ENCODE results near the gene MYOZ2. TPM values are rescaled to one million over a fixed set of nuclear protein-coding genes. Genes with fewer than 3 reads are reported as not detected.

The MYOZ2 gene
- total RNA-seq, 1 donor from 2014 or later = not detected

GRCh38 chr4:119111296-119111695 lies 24.3 kb upstream of the MYOZ2 start:
- no peaks in the 10 kb centered on the region for H3K9me3 Mint-ChIP-seq
- Histone ChIP-seq H3K4me1 (no peaks in the 10 kb centered on the region), H4K20me1 (ENCODE audit: low read depth) (no peaks in the 10 kb centered on the region), H3K9ac (no peak overlapping the region), H3K9me3 (ENCODE audit: low read depth) (no peaks in the 10 kb centered on the region), H2AFZ (replicated peaks) (no peak overlapping the region), H3K27me3 (no peaks in the 10 kb centered on the region), H3K4me2 (no peak overlapping the region), H3F3A (ENCODE audit: low read depth) (no peaks in the 10 kb centered on the region), H3K27ac (no peak overlapping the region), H3K79me2 (ENCODE audit: low read depth) (no peaks in the 10 kb centered on the region), H3K36me3 (no peaks in the 10 kb centered on the region), H3K4me3 (no peak overlapping the region)
- H3K36me3 Mint-ChIP-seq = no peaks in the 10 kb centered on the region
- no peaks in the 10 kb centered on the region for H3K27me3 Mint-ChIP-seq (ENCODE audit: insufficient read depth, low read depth)
- H3K27ac Mint-ChIP-seq = no peak overlapping the region
- no peak overlapping the region for H3K4me3 Mint-ChIP-seq
- DNase-seq (ENCODE audit: low spot score) = no peak
- H3K4me1 Mint-ChIP-seq = peaks cover 3% of the 10 kb centered on the region
- TF ChIP-seq EZH2phosphoT487 (IDR thresholded peaks at IDR 0.05) (no peak), EZH2 (IDR thresholded peaks at IDR 0.05) (no peak)
- TF ChIP-seq, protein P1, sequence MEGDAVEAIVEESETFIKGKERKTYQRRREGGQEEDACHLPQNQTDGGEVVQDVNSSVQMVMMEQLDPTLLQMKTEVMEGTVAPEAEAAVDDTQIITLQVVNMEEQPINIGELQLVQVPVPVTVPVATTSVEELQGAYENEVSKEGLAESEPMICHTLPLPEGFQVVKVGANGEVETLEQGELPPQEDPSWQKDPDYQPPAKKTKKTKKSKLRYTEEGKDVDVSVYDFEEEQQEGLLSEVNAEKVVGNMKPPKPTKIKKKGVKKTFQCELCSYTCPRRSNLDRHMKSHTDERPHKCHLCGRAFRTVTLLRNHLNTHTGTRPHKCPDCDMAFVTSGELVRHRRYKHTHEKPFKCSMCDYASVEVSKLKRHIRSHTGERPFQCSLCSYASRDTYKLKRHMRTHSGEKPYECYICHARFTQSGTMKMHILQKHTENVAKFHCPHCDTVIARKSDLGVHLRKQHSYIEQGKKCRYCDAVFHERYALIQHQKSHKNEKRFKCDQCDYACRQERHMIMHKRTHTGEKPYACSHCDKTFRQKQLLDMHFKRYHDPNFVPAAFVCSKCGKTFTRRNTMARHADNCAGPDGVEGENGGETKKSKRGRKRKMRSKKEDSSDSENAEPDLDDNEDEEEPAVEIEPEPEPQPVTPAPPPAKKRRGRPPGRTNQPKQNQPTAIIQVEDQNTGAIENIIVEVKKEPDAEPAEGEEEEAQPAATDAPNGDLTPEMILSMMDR (IDR thresholded peaks at IDR 0.05) = no peak

DNA sequence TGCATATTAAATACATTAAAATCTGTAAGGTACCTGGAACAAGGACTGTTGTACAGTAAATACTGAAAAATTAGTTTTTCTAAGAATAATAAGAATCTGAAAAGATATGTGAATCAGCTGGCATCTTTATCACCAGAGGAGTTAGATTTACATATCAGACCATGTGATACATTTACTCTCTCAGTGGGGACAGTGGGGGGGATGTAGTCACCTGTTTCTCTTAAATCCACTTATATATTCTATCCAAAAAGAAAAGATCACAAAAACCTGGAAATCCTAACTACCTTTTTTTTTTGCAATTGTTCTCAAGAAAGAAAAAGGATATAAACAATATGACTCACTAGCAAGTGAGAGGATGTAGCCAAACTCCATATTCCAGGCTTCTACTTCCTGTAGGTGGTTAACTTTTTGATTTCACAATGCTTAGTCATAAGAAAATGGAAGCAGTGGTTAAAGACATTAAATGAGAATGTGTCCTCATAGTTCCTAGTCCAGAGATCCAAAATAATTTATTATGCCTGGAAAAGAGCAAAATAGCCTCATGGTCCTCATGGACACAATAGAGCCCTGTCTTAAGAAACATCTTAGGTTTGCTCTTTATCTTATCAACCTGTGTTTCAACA lies 22.5 kb upstream of the MYOZ2 start:
- no peaks in the 10 kb centered on the region for H3F3A ChIP-seq (ENCODE audit: low read depth)
- H3K4me1 ChIP-seq = no peaks in the 10 kb centered on the region
- no peak overlapping the region for H3K27ac Mint-ChIP-seq
- peaks cover 2% of the 10 kb centered on the region for H3K4me1 Mint-ChIP-seq
- H3K4me3 Mint-ChIP-seq = no peak overlapping the region
- no peak overlapping the region for H3K9ac ChIP-seq
- DNase-seq (ENCODE audit: low spot score) = no peak
- H3K27me3 ChIP-seq = no peaks in the 10 kb centered on the region
- H3K9me3 Mint-ChIP-seq = no peaks in the 10 kb centered on the region
- H3K36me3 ChIP-seq = no peaks in the 10 kb centered on the region
- H3K9me3 ChIP-seq (ENCODE audit: low read depth) = no peaks in the 10 kb centered on the region
- H2AFZ ChIP-seq (replicated peaks) = no peak overlapping the region
- no peak overlapping the region for H3K27ac ChIP-seq
- no peaks in the 10 kb centered on the region for H4K20me1 ChIP-seq (ENCODE audit: low read depth)
- H3K4me3 ChIP-seq = no peak overlapping the region
- H3K27me3 Mint-ChIP-seq (ENCODE audit: insufficient read depth, low read depth) = no peaks in the 10 kb centered on the region
- no peak overlapping the region for H3K4me2 ChIP-seq
- no peaks in the 10 kb centered on the region for H3K79me2 ChIP-seq (ENCODE audit: low read depth)
- TF ChIP-seq EZH2 (IDR thresholded peaks at IDR 0.05) = no peak
- TF ChIP-seq EZH2phosphoT487 (IDR thresholded peaks at IDR 0.05) = no peak
- TF ChIP-seq, protein P1 (IDR thresholded peaks at IDR 0.05) = no peak
- H3K36me3 Mint-ChIP-seq = no peaks in the 10 kb centered on the region

- Histone ChIP-seq H3K79me2 (ENCODE audit: low read depth) (no peaks in the 10 kb centered on the region), H3K36me3 (no peaks in the 10 kb centered on the region), H3K4me2 (no peak overlapping the region), H2AFZ (replicated peaks) (peak overlapping the region; percentile 77), H3F3A (ENCODE audit: low read depth) (no peaks in the 10 kb centered on the region), H3K27ac (no peak overlapping the region), H3K9me3 (ENCODE audit: low read depth) (no peaks in the 10 kb centered on the region), H4K20me1 (ENCODE audit: low read depth) (no peaks in the 10 kb centered on the region), H3K4me1 (no peaks in the 10 kb centered on the region), H3K4me3 (no peak overlapping the region), H3K9ac (no peak overlapping the region), H3K27me3 (no peaks in the 10 kb centered on the region)
- Mint-ChIP-seq H3K9me3 (no peaks in the 10 kb centered on the region), H3K36me3 (no peaks in the 10 kb centered on the region), H3K4me3 (no peak overlapping the region), H3K27ac (no peak overlapping the region), H3K27me3 (ENCODE audit: insufficient read depth, low read depth) (no peaks in the 10 kb centered on the region), H3K4me1 (peaks cover 2% of the 10 kb centered on the region)
- TF ChIP-seq EZH2 (IDR thresholded peaks at IDR 0.05) = no peak
- TF ChIP-seq EZH2phosphoT487 (IDR thresholded peaks at IDR 0.05) = no peak
- TF ChIP-seq, protein P1 (IDR thresholded peaks at IDR 0.05) = no peak
- no peak for DNase-seq (ENCODE audit: low spot score)
Measured at GRCh38 chr4:119116021-119116420, 19.6 kb upstream of the MYOZ2 start.
